Measurements from ENCODE around the gene P2RX2. TPM values are rescaled to one million over a fixed set of nuclear protein-coding genes. Genes with fewer than 3 reads are reported as not detected.

Gene P2RX2
- total RNA-seq, 1 experiment from 2014 or later, result not detected

DNA sequence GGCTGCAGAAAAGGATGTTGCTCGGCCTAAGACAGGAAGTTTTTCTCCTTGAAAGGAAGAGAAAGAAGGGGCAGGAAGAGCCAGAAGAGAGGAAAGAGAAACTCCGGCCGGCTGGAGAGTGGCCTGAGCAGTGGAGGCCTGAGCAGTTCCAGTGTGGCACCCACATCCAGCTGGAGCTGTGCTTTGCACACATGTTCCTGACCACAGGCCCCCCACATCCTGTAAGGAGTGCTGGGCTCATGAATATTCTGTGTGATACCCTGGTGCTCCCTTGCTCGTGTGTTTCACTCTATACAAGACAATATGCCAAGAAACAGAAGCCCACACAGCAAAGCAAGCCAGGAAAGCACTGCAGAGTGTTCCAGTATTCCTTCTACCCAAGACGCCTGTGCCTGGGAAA lies 41.5 kb downstream of the P2RX2 start:
- no peak for DNase-seq (ENCODE audit: low read depth)

GRCh38 chr12:132660996-132661395 lies 42.4 kb downstream of the P2RX2 start:
- DNase-seq (ENCODE audit: low read depth), result no peak

DNA sequence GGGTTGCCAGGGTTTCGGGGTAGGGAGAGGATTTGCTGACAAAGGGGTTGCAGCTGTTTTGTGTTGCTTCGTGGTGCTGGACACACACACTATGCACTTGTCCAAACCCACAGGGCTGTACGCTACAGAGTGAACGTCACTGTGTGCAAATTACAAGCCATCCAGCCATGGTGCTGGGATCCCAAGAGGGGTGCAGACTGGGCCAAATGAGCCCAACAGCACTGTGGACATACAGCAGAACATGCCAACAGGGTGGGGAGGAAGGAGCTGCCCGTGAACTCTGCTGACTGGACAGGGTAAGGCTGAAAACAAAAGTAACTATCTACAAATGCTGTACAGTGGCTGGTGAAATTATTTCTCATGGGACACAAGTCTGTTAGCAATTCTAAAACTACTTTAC lies 43.4 kb downstream of the P2RX2 start:
- no peak for DNase-seq (ENCODE audit: low read depth)

DNA sequence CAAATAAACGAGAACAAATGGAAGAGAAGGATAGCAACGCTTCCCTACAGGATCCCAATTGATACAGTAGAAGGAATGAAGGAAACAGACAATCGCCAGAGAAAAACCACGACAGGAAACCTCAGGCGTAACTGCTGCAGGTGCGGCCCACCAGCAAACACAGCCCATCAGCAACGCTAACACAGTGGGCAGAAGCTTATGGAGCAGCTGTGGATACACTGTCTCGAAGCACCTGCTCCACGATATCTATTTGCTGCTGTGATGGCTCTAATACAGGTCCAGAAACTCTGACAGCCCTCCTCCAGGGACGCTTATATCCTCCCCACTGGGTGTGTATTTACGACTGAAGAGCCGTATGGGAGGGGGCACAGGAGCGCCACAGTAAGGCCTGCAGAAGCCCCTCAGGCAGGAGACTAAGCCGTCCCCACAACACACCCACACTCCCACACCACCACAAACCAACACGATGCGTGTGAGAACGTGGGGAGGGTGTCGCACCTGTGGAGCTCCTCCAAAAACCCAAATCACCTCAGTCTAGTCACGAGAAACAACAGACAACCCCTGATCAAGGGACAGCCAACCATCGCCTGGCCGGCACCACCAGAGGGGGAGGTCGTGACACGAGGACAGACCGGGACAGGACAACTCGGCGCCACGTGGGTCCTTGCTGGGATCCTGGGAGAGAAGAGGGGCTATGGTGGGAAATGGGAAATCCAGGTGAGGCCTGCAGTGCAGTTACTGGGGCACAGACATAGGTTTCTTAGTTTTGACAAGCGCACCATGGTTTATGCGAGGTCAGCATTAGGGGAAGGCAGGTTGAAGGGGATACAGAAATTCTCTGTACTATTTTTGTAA lies 44.6 kb downstream of the P2RX2 start:
- no peak for DNase-seq (ENCODE audit: low read depth)

DNA sequence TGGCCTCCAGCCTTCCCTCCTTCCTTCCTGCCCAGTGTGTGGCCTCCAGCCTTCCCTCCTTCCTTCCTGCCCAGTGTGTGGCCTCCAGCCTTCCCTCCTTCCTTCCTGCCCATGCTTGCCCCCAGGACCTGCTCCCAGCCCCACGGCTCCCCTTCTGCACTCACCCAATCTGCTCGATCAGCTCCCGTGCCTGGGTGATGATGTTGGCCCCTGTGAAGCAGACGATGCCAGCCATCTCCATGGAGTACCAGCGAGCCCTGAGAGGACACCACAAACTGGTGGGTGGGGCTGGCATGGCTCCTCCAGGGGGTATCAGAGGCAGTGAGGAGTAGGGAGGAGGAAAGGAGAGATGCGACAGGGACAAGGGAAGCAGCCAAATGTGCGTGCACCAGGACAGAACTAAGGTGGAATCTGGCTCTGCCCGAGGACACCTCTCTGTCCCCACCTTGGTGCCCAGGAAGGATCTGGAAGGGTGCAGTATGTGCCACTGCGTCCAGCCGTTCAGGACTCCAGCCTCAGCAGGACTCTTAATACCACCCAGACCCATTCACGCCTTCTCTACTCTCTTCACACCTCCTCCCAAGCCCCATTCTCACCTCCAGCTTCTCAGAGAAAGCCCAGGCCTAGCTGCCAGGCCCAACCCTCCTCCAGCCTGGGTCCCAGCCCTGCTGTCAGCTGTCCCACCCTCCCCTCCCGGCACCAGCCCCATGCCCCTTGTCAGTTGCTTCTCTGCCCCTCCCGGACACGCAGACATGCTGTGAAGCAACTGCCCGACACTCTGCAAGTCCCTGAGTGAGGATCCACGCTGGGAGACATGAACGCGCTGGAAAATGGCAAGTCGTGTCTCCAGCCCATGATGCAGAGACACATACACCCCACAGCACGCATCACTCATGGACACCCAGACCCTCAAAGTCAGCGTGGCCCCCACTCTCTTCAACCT lies 45.9 kb downstream of the P2RX2 start:
- DNase-seq (ENCODE audit: low read depth), result no peak

DNA sequence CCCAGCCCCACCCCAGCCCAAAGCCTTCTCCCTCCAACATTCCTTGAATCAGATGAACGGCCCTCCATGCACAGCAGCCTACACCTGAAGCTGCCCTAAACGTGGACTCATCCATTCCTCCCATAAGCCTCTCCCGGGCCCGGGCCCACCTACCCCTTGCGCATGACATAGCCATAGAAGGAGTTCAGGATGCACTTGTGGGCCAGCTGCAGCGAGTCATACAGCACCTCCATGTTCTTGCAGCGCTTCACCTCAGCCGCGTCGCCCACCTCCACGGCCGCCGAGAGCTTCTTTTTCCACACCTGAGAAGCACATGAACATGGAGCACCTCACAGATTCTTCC lies 46.5 kb downstream of the P2RX2 start:
- DNase-seq (ENCODE audit: low read depth), result no peak

GRCh38 chr12:132665794-132666193 lies 47.2 kb downstream of the P2RX2 start:
- DNase-seq (ENCODE audit: low read depth), result no peak

DNA sequence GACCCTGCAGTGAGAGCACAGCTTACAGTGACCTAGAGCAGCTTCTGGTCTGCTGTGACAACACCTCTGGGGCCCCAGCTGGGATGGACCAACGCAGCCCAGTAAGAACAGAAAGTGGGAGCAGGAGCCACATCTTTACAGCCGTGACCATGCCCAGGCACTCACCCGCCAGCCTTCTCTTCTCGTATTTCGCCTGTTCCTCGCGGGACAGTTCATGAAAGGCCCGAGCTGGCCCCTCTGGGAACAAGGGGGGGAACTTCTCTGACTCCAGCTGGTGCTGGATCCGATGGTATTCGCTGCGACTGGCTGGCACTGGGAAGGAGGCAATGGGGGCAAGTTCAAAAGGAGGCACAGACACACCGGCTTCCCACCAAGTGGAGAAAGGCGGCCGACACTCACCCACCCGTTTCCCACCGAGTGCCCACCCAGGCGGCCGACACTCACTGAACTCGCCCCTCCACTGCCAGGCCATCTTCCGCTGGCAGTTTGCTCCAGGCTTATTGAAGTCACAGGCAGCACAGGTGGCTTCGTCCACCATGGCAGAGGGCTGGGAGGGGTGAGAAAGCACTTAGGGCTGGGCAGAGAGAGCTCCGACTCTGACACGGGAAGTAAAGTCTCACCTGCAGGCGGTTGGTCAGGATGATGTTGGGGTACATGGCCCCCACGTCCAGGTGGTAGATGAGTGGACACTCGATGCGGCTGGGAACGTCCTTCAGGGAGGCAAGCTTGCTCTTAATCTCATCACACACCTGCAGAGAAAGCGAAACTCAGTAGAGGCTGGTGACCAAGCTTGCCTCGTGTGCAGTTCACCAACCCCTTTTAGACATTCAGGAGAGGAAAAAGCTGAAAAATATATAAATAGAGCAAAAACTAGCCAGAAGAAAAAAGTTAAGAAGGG lies 49.9 kb downstream of the P2RX2 start:
- no peak for DNase-seq (ENCODE audit: low read depth)

GRCh38 chr12:132669166-132669879 lies 50.7 kb downstream of the P2RX2 start:
- DNase-seq (ENCODE audit: low read depth), result no peak

Other genes starting within 250 kb of the P2RX2 start
- gene FBRSL1, start 128.6 kb upstream of the P2RX2 start, total RNA-seq (2014; rRNA removed), result 6.1 and 12.0 TPM in 2 replicates
- gene LRCOL1, start 8.2 kb upstream of the P2RX2 start, total RNA-seq (2014; rRNA removed), result not detected in 2 replicates
- 30.3 and 34.8 TPM in 2 replicates for gene POLE, start 68.6 kb downstream of the P2RX2 start, total RNA-seq (2014; rRNA removed)
- gene PXMP2, start 68.8 kb downstream of the P2RX2 start, total RNA-seq (2014; rRNA removed), result 31.6 and 33.2 TPM in 2 replicates
- 42.4 and 48.8 TPM in 2 replicates for gene PGAM5, start 92.1 kb downstream of the P2RX2 start, total RNA-seq (2014; rRNA removed)
- 87.2 and 92.0 TPM in 2 replicates for gene ANKLE2, start 143.1 kb downstream of the P2RX2 start, total RNA-seq (2014; rRNA removed)
- gene GOLGA3, start 210.1 kb downstream of the P2RX2 start, total RNA-seq (2014; rRNA removed), result 57.1 and 64.2 TPM in 2 replicates